CD4-positive, CD25-positive, alpha-beta regulatory T cell (primary cell): ENCODE data around the gene ZSCAN26. TPM values are rescaled to one million over a fixed set of nuclear protein-coding genes. Genes with fewer than 3 reads are reported as not detected.

ENCODE experiments used
- ATAC-seq, 2 donors: fragments of 150-1000 bp; cut with Tn5 transposase; one replicate each; pipeline ENCODE4 v1.10.0; 2021; ENCODE audit warnings: low read depth in 2 of 2, moderate number of reproducible peaks in 2 of 2, moderate library complexity in 1 of 2
- DNase-seq, 3 donors: peaks; one replicate each; pipeline versions ENCODE4 v3.0.0 to v3.0.0-alpha.2; 2012 to 2022; ENCODE audit warnings: mixed read lengths in 1 of 3
- H3K27ac ChIP-seq: one replicate; pipeline ENCODE4 v1.7.0; 2013; ENCODE audit warnings: mild to moderate bottlenecking, low read length; ENCODE audit not compliant: insufficient read depth, poor library complexity, severe bottlenecking
- H3K27me3 ChIP-seq: one replicate; pipeline ENCODE4 v1.7.0; 2013; ENCODE audit warnings: low read length; ENCODE audit not compliant: control insufficient read depth, insufficient read depth
- H3K36me3 ChIP-seq: one replicate; pipeline ENCODE4 v1.7.0; 2013; ENCODE audit warnings: mild to moderate bottlenecking, low read length, moderate library complexity; ENCODE audit not compliant: control insufficient read depth, insufficient read depth
- H3K4me1 ChIP-seq: 2 replicates; pipeline ENCODE4 v1.7.0; 2013; ENCODE audit warnings: mild to moderate bottlenecking, low read length; ENCODE audit not compliant: insufficient read depth, control insufficient read depth, poor library complexity, severe bottlenecking
- H3K4me3 ChIP-seq: one replicate; pipeline ENCODE4 v1.7.0; 2013; ENCODE audit warnings: low read depth, mild to moderate bottlenecking, low read length, moderate library complexity
- H3K9me3 ChIP-seq, 2 experiments: 1 replicate in 1 of 2; 2 replicates in 1 of 2; pipeline ENCODE4 v1.7.0; 2013; ENCODE audit warnings: low read length in 2 of 2, mild to moderate bottlenecking in 1 of 2, moderate library complexity in 1 of 2; ENCODE audit not compliant: control insufficient read depth in 2 of 2
- H3K27ac Mint-ChIP-seq, 3 donors: one replicate each; pipeline ENCODE4 v1.8.0; 2020 to 2022; ENCODE audit warnings: mild to moderate bottlenecking in 3 of 3, mixed read lengths in 3 of 3, moderate library complexity in 2 of 3
- H3K27me3 Mint-ChIP-seq: one replicate; pipeline ENCODE4 v1.8.0; 2022; ENCODE audit warnings: mild to moderate bottlenecking, mixed read lengths
- H3K36me3 Mint-ChIP-seq: one replicate; pipeline ENCODE4 v1.8.0; 2020; ENCODE audit warnings: mixed read lengths
- H3K4me1 Mint-ChIP-seq, 4 donors: one replicate each; pipeline ENCODE4 v1.8.0; 2020 to 2022; ENCODE audit warnings: mixed read lengths in 4 of 4, mild to moderate bottlenecking in 1 of 4
- H3K4me3 Mint-ChIP-seq, 4 donors: one replicate each; pipeline ENCODE4 v1.8.0; 2020 to 2022; ENCODE audit warnings: mild to moderate bottlenecking in 4 of 4, mixed read lengths in 4 of 4, moderate library complexity in 3 of 4
- H3K9me3 Mint-ChIP-seq, 7 donors: one replicate each; pipeline ENCODE4 v1.8.0; 2020 to 2022; ENCODE audit warnings: mixed read lengths in 7 of 7, mild to moderate bottlenecking in 3 of 7, moderate library complexity in 2 of 7
- polyA plus RNA-seq, 4 donors: library from polyadenylated mRNA; unstranded; fragments of 300-500 nt; fragmentation: Illumina TruSeq; gene quantifications; one replicate each; pipeline ENCODE4 v1.2.3, GENCODE V29; 2021
- total RNA-seq: library from RNA; stranded (reverse); gene quantifications from one replicate; pipeline ENCODE4 v1.2.3, GENCODE V29; 2022

Gene ZSCAN26
- total and polyA plus RNA-seq, 5 donors from 2014 or later, result 9.6 to 19.1 (median 16.9) TPM

DNA sequence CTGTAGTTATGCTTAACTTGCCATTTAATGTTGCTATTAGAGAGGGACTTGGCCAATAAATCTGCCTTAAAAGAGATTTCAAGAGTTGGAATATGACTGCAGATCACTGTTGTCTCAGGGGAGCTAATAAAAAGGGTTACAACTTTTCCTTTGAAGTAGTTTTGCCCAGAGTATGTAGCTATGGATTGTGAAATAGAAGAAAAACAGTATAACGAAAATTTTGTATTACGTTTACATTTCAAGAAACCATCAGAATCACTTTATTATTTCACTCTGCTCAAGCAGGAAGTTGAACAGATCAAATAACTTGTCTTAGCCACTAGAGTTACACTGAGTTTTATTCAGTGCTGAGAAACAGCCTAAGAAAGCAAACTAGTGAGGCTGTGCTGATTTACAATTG, 3.0 kb upstream of the ZSCAN26 start:
- peaks cover 17% of the 10 kb centered on the region for H3K27me3 Mint-ChIP-seq

DNA sequence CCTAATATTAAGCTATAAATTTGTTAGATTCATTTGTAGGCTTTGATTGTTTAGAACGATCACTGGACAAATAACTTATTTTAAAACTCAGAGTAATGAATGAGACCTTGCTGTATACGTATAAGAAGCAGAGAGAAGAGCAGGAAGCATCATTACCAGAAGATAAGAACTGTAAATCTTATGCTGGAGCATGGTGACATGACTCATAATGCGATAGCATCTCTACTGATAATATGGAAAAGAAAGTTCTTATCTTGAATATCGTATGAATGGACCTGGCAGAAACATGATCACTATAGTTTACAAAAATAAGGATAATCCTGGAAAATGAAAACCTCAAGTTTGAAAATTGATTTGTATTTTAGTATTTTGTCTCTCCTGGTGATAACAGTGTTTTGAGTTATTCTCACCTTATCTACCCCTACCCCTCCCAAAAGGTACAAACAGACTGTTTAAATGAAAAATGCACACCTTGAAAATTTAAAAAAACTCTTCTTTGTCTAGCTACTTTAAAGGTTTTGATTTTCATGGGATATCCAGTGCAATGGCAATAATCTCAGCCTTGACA, 2.0 kb upstream of the ZSCAN26 start:
- no peaks in the 10 kb centered on the region for H3K36me3 ChIP-seq
- H3K27me3 ChIP-seq, result no peaks in the 10 kb centered on the region
- H3K9me3 ChIP-seq, result no peaks in the 10 kb centered on the region
- H3K27me3 Mint-ChIP-seq, result peaks cover 17% of the 10 kb centered on the region
- H3K4me3 ChIP-seq, result no peak overlapping the region
- no peaks in the 10 kb centered on the region for H3K36me3 Mint-ChIP-seq
- H3K4me3 Mint-ChIP-seq, result peak overlapping the region in 1 of 4 donors; percentile 55
- DNase-seq (no peak), ATAC-seq (no peak)
- H3K27ac Mint-ChIP-seq, result peak overlapping the region in 2 of 3 donors; percentile 16 to 39
- no peak overlapping the region for H3K27ac ChIP-seq
- peaks cover 0 to 16% (median 7%) of the 10 kb centered on the region in 4 donors for H3K4me1 Mint-ChIP-seq
- H3K9me3 Mint-ChIP-seq, result no peaks in the 10 kb centered on the region
- peaks cover 12% of the 10 kb centered on the region for H3K4me1 ChIP-seq

More for the DNA sequence above, 3.0 kb upstream of the ZSCAN26 start:
- H3K4me3 ChIP-seq, result no peak overlapping the region
- DNase-seq (peak in 1 of 3 donors; percentile 20), ATAC-seq (no peak)
- no peaks in the 10 kb centered on the region for H3K27me3 ChIP-seq
- peaks cover 0 to 1% (median 0%) of the 10 kb centered on the region in 7 donors for H3K9me3 Mint-ChIP-seq
- H3K27ac ChIP-seq, result no peak overlapping the region
- no peaks in the 10 kb centered on the region for H3K36me3 ChIP-seq
- H3K4me1 Mint-ChIP-seq, result peaks cover 0 to 13% (median 4%) of the 10 kb centered on the region in 4 donors
- H3K4me3 Mint-ChIP-seq, result peak overlapping the region in 2 of 4 donors; percentile 1 to 55
- no peak overlapping the region for H3K27ac Mint-ChIP-seq
- no peaks in the 10 kb centered on the region for H3K36me3 Mint-ChIP-seq
- no peaks in the 10 kb centered on the region for H3K9me3 ChIP-seq
- peaks cover 12% of the 10 kb centered on the region for H3K4me1 ChIP-seq

DNA sequence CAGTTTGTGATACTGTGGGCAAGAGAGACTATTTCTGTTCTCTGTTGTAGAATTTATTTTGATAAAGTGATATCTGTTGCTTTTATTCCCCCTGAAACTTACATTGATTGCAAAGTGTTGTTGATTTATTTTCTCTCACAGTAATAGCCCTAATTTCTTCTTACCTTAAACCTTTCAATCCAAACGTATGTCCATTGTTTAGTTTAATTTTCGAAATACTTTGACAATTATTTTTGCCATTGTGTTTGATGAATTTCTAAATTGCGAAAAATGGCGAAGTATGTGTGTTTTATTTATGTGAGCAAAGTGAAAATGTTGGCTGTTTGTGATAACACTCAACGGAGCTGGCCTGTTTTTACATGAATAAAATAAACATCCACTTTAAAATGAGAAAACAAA, 381 bp upstream of the ZSCAN26 start:
- ATAC-seq, result no peak
- peaks cover 0 to 30% (median 15%) of the 10 kb centered on the region in 4 donors for H3K4me1 Mint-ChIP-seq
- H3K4me3 ChIP-seq, result peak overlapping the region; percentile 93

DNA sequence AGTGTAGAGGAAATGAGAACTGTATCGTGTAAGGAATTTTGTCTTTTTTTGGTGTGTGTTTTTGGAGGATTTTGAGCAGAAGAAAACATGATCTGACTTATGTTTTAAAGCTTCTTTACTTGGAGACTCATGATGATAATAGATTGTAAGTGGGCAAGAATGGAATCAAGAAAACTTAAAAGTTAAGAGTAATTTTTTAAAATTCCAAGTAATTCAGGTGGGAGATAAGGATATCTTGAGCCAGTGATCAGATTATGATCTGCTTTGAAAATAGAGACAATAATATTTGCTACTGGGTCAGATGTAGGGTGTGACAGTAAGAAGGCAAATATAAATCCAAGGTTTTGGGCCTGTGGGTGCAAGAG, 734 bp downstream of the ZSCAN26 start:
- Mint-ChIP-seq H3K27ac (no peak overlapping the region), H3K36me3 (peaks cover 13% of the 10 kb centered on the region), H3K27me3 (peaks cover 4% of the 10 kb centered on the region), H3K9me3 (no peaks in the 10 kb centered on the region), H3K4me3 (no peak overlapping the region), H3K4me1 (peaks cover 0 to 30% (median 15%) of the 10 kb centered on the region in 4 donors)
- Histone ChIP-seq H3K4me3 (peak overlapping the region; percentile 93), H3K27me3 (no peaks in the 10 kb centered on the region), H3K4me1 (peaks cover 12% of the 10 kb centered on the region), H3K9me3 (no peaks in the 10 kb centered on the region), H3K36me3 (peaks cover 15% of the 10 kb centered on the region), H3K27ac (peak overlapping the region; percentile 64)
- ATAC-seq, result no peak
- DNase-seq, result no peak

More for the DNA sequence above, 381 bp upstream of the ZSCAN26 start:
- Mint-ChIP-seq H3K4me3 (no peak overlapping the region), H3K9me3 (no peaks in the 10 kb centered on the region), H3K27ac (no peak overlapping the region), H3K27me3 (peaks cover 10% of the 10 kb centered on the region), H3K36me3 (peaks cover 5% of the 10 kb centered on the region)
- DNase-seq, result no peak
- H3K27ac ChIP-seq, result peak overlapping the region; percentile 64
- peaks cover 12% of the 10 kb centered on the region for H3K4me1 ChIP-seq
- no peaks in the 10 kb centered on the region for H3K9me3 ChIP-seq
- no peaks in the 10 kb centered on the region for H3K27me3 ChIP-seq
- peaks cover 3% of the 10 kb centered on the region for H3K36me3 ChIP-seq

DNA sequence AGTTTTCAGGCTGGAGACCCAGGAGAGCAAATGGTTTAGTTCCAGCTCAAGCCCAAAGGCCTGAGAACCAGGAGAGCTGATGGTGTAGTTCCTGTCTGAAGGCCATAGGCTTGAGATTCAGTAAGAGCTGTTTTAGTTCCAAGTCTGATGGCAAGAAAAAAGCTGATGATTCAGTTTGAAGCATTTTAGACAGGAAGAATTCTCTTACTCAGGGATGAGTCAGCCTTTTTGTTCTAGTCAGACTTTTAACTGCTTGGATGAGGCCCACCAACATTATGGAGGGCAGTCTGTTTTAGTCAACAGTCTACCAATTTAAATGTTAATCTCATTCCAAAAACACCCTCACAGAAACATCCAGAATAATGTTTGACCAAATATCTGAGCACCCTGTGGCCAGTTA, 2.5 kb downstream of the ZSCAN26 start:
- H3K4me3 Mint-ChIP-seq, result no peak overlapping the region
- no peaks in the 10 kb centered on the region for H3K9me3 Mint-ChIP-seq
- no peak overlapping the region for H3K27ac Mint-ChIP-seq
- peaks cover 0 to 24% (median 15%) of the 10 kb centered on the region in 4 donors for H3K4me1 Mint-ChIP-seq
- H3K36me3 Mint-ChIP-seq, result peaks cover 22% of the 10 kb centered on the region
- Histone ChIP-seq H3K4me1 (peaks cover 9% of the 10 kb centered on the region), H3K36me3 (peaks cover 33% of the 10 kb centered on the region), H3K9me3 (no peaks in the 10 kb centered on the region), H3K4me3 (no peak overlapping the region), H3K27ac (no peak overlapping the region), H3K27me3 (no peaks in the 10 kb centered on the region)
- DNase-seq (no peak), ATAC-seq (no peak)
- no peaks in the 10 kb centered on the region for H3K27me3 Mint-ChIP-seq

DNA sequence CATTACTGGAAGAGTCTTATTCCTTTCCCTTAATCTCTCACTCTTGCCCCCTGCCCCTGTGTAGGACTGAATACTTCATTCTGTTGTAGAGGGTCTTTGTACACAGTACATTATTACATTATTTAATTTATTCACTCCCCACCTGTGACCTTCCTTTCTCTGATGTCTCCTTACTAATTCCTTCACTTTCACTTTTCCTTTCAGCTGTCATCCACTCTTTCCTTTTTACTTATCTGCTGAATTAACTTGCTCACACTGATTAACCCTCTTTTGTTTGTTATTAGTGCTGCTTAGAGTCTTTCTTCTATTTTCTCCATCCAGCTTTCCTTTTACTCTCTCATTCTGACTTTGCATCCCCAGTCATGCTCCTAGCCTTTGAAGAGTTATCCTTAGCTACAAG, 7.9 kb downstream of the ZSCAN26 start:
- H3K36me3 Mint-ChIP-seq, result peaks cover 42% of the 10 kb centered on the region
- H3K4me1 ChIP-seq, result no peaks in the 10 kb centered on the region
- no peak overlapping the region for H3K4me3 Mint-ChIP-seq
- peaks cover 2% of the 10 kb centered on the region for H3K27me3 Mint-ChIP-seq
- H3K27me3 ChIP-seq, result no peaks in the 10 kb centered on the region
- H3K4me3 ChIP-seq, result no peak overlapping the region
- H3K27ac ChIP-seq, result no peak overlapping the region
- no peaks in the 10 kb centered on the region for H3K9me3 ChIP-seq
- peaks cover 58% of the 10 kb centered on the region for H3K36me3 ChIP-seq
- ATAC-seq, result no peak
- no peak for DNase-seq
- H3K27ac Mint-ChIP-seq, result no peak overlapping the region
- peaks cover 6 to 18% (median 13%) of the 10 kb centered on the region in 4 donors for H3K4me1 Mint-ChIP-seq
- peaks cover 0 to 3% (median 0%) of the 10 kb centered on the region in 7 donors for H3K9me3 Mint-ChIP-seq

DNA sequence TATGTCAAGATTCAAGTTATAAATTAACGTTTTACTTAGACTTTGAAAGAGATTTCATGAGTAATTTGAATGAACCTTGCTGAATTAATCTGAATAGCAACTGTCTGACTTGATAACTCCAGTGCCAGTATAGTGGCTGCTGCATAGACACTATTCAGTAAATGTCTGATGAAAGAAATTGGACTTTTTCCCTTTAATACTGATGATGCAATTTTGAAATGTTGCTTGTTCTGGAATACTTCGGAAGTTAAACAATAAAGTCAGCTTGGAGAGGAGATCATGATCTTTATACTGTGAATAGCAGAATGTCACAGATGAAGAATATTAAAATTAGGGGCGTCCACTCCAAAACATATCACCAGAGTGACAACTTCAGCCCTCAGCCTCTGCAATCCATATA, 10.8 kb downstream of the ZSCAN26 start:
- no peak for ATAC-seq

More for the DNA sequence above, 10.8 kb downstream of the ZSCAN26 start:
- H3K27me3 Mint-ChIP-seq, result peaks cover 19% of the 10 kb centered on the region
- Histone ChIP-seq H3K36me3 (peaks cover 43% of the 10 kb centered on the region), H3K9me3 (no peaks in the 10 kb centered on the region), H3K4me3 (no peak overlapping the region), H3K27me3 (peaks cover 9% of the 10 kb centered on the region), H3K4me1 (peaks cover 11% of the 10 kb centered on the region), H3K27ac (no peak overlapping the region)
- H3K36me3 Mint-ChIP-seq, result peaks cover 28% of the 10 kb centered on the region
- H3K4me1 Mint-ChIP-seq, result peaks cover 9 to 17% (median 12%) of the 10 kb centered on the region in 4 donors
- no peak overlapping the region for H3K27ac Mint-ChIP-seq
- peaks cover 0 to 13% (median 0%) of the 10 kb centered on the region in 7 donors for H3K9me3 Mint-ChIP-seq
- no peak for DNase-seq
- no peak overlapping the region for H3K4me3 Mint-ChIP-seq
